DND-41 (cell line): ENCODE results near the gene HCN2.

Experiments
- CTCF ChIP-seq: IDR thresholded peaks from 2 replicates; pipeline ENCODE4 v1.5.1; 2012; ENCODE audit warnings: borderline replicate concordance, low read length, moderate library complexity, mild to moderate bottlenecking; ENCODE audit not compliant: poor library complexity, severe bottlenecking; ENCODE audit errors: extremely low read depth
- EZH2 ChIP-seq: IDR thresholded peaks from 3 replicates; pipeline ENCODE4 v1.6.1; 2012; ENCODE audit warnings: borderline replicate concordance, low read depth, mild to moderate bottlenecking, moderate library complexity, low read length, inconsistent platforms; ENCODE audit not compliant: severe bottlenecking

GRCh38 chr19:611481-611868 lies 21.8 kb downstream of the HCN2 start:
- TF ChIP-seq CTCF (no peak), EZH2 (no peak)
